ENCODE results near the gene GRB10.

The GRB10 gene

DNA sequence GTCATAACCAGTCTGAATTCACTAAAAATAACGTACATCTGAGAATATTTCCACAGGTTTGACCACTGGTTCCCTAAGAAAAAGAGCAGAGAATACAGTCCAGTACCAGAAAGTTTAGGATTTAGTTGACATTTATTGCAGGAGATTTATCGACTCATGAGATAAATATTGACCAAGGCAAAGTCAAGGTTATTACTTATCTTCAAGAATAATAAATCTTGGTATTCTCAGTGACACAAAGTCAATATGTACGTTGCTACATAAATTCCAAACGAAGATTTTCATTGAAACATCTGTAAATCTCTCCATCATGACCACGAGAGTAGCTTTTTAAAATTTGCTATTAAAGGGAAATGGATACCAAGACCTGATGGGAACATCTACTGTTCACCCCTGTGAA, 39.4 kb upstream of the GRB10 start:
- no peak for TF ChIP-seq Cebpa-rat (IDR thresholded peaks at IDR 0.05)
- peaks cover 0 to 17% (median 8%) of the 10 kb centered on the region in 10 experiments; a peak in 17 of 20 replicates for H3K4me1 ChIP-seq
- no peaks in the 10 kb centered on the region for H3K36me3 ChIP-seq
- H3K27me3 ChIP-seq, result no peaks in the 10 kb centered on the region
- no peaks in the 10 kb centered on the region for H4K20me1 ChIP-seq
- H3K27ac ChIP-seq, result no peak overlapping the region
- H3K9ac ChIP-seq, result no peak overlapping the region
- H3K4me3 ChIP-seq, result no peak overlapping the region
- H3K4me2 ChIP-seq, result no peak overlapping the region
- H3K9me3 ChIP-seq (replicated peaks in 1 of 11), result no peaks in the 10 kb centered on the region

DNA sequence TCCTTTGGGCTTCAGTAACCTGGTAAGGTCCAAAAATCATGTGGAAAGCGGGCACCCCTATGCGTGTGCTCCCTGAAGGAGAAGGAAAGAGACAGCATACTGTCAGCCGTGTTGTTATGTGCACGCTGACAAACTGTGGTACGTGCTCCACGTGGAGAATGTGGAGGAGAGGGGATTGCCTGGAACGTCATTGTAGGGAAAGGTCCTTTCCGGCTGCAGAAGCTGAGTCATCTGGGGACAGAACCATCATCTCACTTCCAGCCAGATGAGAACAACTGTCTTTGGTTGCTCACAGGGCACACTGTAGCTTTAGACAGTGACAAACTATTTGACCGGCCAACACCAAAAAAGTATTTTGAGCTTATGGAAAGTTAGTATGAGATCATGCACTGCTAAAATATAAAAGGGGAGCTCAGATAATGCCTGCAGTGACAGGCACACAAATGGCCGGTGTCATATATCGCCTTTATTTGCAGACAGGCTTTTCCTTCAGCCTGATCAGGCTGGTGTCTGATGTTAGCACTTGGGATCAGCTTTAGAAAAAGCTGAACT, 38.8 kb upstream of the GRB10 start:
- Histone ChIP-seq H3K27me3 (no peaks in the 10 kb centered on the region), H3K9ac (no peak overlapping the region)

DNA sequence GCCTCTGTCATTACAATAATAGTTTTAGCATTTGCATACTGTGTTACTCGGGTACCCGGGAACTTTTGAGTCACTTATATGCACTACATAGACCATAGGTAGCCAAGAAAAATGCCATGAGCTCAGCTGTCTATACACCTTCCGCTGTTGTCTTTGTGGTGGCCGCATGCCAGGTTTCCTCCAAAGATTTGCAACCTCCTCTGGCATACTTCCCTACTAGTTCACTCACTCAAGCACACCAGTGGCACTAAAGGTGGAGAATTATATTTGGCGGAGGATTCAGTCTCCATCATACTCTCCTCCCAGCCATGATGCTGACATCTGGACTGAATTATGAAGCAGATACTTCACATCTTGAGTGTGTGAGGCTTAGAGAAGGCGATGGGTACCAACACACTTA, 35.6 kb upstream of the GRB10 start:
- Histone ChIP-seq H4K20me1 (no peaks in the 10 kb centered on the region), H3K9me3 (replicated peaks in 1 of 11) (no peaks in the 10 kb centered on the region), H3K36me3 (no peaks in the 10 kb centered on the region), H3K27ac (no peak overlapping the region), H3K4me1 (no peaks in the 10 kb centered on the region), H3K9ac (no peak overlapping the region), H3K4me2 (no peak overlapping the region), H3K4me3 (no peak overlapping the region), H3K27me3 (no peaks in the 10 kb centered on the region)
- TF ChIP-seq Cebpa-rat (IDR thresholded peaks at IDR 0.05), result no peak

More for the DNA sequence above, 38.8 kb upstream of the GRB10 start:
- TF ChIP-seq Cebpa-rat (IDR thresholded peaks at IDR 0.05), result no peak
- Histone ChIP-seq H3K4me2 (no peak overlapping the region), H3K27ac (no peak overlapping the region), H3K4me1 (peaks cover 0 to 11% (median 2%) of the 10 kb centered on the region in 10 experiments; a peak in 16 of 20 replicates), H3K4me3 (no peak overlapping the region), H3K36me3 (no peaks in the 10 kb centered on the region), H3K9me3 (replicated peaks in 1 of 11) (no peaks in the 10 kb centered on the region), H4K20me1 (no peaks in the 10 kb centered on the region)

GRCh38 chr7:50817561-50817960, 34.9 kb upstream of the GRB10 start:
- no peak overlapping the region for H3K4me3 ChIP-seq
- H4K20me1 ChIP-seq, result no peaks in the 10 kb centered on the region
- no peaks in the 10 kb centered on the region for H3K27me3 ChIP-seq
- no peak overlapping the region for H3K9ac ChIP-seq
- TF ChIP-seq Cebpa-rat (IDR thresholded peaks at IDR 0.05), result no peak
- H3K9me3 ChIP-seq (replicated peaks in 1 of 11), result no peaks in the 10 kb centered on the region
- H3K4me2 ChIP-seq, result no peak overlapping the region
- no peak overlapping the region for H3K27ac ChIP-seq
- peaks cover 3 to 6% (median 4%) of the 10 kb centered on the region in 10 experiments; a peak in 16 of 20 replicates for H3K4me1 ChIP-seq
- no peaks in the 10 kb centered on the region for H3K36me3 ChIP-seq

DNA sequence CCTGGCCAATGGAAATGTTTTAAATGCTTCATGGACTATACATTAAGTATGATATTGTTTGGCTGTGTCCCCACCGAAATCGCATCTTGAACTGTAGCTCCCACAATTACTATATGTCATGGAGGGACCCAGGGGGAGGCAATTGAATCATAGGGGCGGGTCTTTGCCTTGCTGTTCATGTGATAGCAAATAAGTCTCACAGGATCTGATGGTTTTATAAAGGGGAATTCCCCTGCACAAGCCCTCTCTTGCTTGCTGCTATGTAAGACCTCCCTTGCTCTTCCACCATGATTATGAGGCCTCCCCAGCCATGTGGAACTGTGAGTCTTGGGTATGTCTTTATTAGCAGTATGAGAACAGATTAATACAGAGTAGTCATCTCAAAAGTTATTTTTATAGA, 32.4 kb upstream of the GRB10 start:
- H3K27me3 ChIP-seq, result no peaks in the 10 kb centered on the region
- H3K4me1 ChIP-seq, result peaks cover 12 to 17% (median 13%) of the 10 kb centered on the region in 10 experiments; a peak in 17 of 20 replicates
- H3K4me3 ChIP-seq, result no peak overlapping the region
- no peak for TF ChIP-seq Cebpa-rat (IDR thresholded peaks at IDR 0.05)
- H3K4me2 ChIP-seq, result no peak overlapping the region
- no peaks in the 10 kb centered on the region for H3K9me3 ChIP-seq (replicated peaks in 1 of 11)
- no peaks in the 10 kb centered on the region for H3K36me3 ChIP-seq
- H3K9ac ChIP-seq, result no peak overlapping the region
- no peaks in the 10 kb centered on the region for H4K20me1 ChIP-seq
- H3K27ac ChIP-seq, result no peak overlapping the region

GRCh38 chr7:50814166-50814565, 31.5 kb upstream of the GRB10 start:
- no peaks in the 10 kb centered on the region for H3K27me3 ChIP-seq
- H3K36me3 ChIP-seq, result no peaks in the 10 kb centered on the region
- H3K4me2 ChIP-seq, result no peak overlapping the region
- H3K4me1 ChIP-seq, result peaks cover 12 to 17% (median 13%) of the 10 kb centered on the region in 10 experiments; a peak in 17 of 20 replicates
- H4K20me1 ChIP-seq, result no peaks in the 10 kb centered on the region
- H3K9ac ChIP-seq, result no peak overlapping the region
- no peak overlapping the region for H3K4me3 ChIP-seq
- no peak overlapping the region for H3K27ac ChIP-seq
- H3K9me3 ChIP-seq (replicated peaks in 1 of 11), result no peaks in the 10 kb centered on the region
- TF ChIP-seq Cebpa-rat (IDR thresholded peaks at IDR 0.05), result no peak

GRCh38 chr7:50812841-50813475, 30.3 kb upstream of the GRB10 start:
- no peaks in the 10 kb centered on the region for H3K27me3 ChIP-seq
- no peak for TF ChIP-seq Cebpa-rat (IDR thresholded peaks at IDR 0.05)
- H3K36me3 ChIP-seq, result no peaks in the 10 kb centered on the region
- no peak overlapping the region for H3K9ac ChIP-seq
- H3K4me1 ChIP-seq, result peaks cover 12 to 17% (median 13%) of the 10 kb centered on the region in 10 experiments; a peak in 17 of 20 replicates
- H3K4me2 ChIP-seq, result peak overlapping the region; percentile 4 to 64 (median 29); a peak in 14 of 22 replicates
- H3K4me3 ChIP-seq, result no peak overlapping the region
- no peak overlapping the region for H3K27ac ChIP-seq
- H4K20me1 ChIP-seq, result no peaks in the 10 kb centered on the region
- H3K9me3 ChIP-seq (replicated peaks in 1 of 11), result no peaks in the 10 kb centered on the region

- H3K4me2 ChIP-seq, result peak overlapping the region in 10 of 11 experiments; percentile 4 to 64 (median 36); a peak in 17 of 22 replicates
- H3K9ac ChIP-seq, result no peak overlapping the region
- H3K4me1 ChIP-seq, result peaks cover 12 to 17% (median 13%) of the 10 kb centered on the region in 10 experiments; a peak in 17 of 20 replicates
- H3K4me3 ChIP-seq, result no peak overlapping the region
- H3K9me3 ChIP-seq (replicated peaks in 1 of 11), result no peaks in the 10 kb centered on the region
- TF ChIP-seq Cebpa-rat (IDR thresholded peaks at IDR 0.05), result no peak
- no peaks in the 10 kb centered on the region for H3K27me3 ChIP-seq
- no peaks in the 10 kb centered on the region for H3K36me3 ChIP-seq
- H3K27ac ChIP-seq, result no peak overlapping the region
- no peaks in the 10 kb centered on the region for H4K20me1 ChIP-seq
These were observed 29.4 kb upstream of the GRB10 start for GRCh38 chr7:50812094-50812493.

GRCh38 chr7:50808282-50808888, 25.7 kb upstream of the GRB10 start:
- Histone ChIP-seq H3K27me3 (no peaks in the 10 kb centered on the region), H3K4me1 (peaks cover 23 to 45% (median 39%) of the 10 kb centered on the region in 10 experiments; a peak in 19 of 20 replicates), H3K36me3 (no peaks in the 10 kb centered on the region), H3K27ac (no peak overlapping the region), H3K9me3 (replicated peaks in 1 of 11) (no peaks in the 10 kb centered on the region), H3K4me3 (no peak overlapping the region), H3K9ac (no peak overlapping the region), H4K20me1 (no peaks in the 10 kb centered on the region), H3K4me2 (no peak overlapping the region)
- TF ChIP-seq Cebpa-rat (IDR thresholded peaks at IDR 0.05), result no peak
